T-helper 22 cell (primary cell): ENCODE measurements around the gene GMEB2.

ENCODE experiments used
- DNase-seq: peaks from one replicate; pipeline ENCODE4 v3.0.0-alpha.2; 2020; ENCODE audit warnings: low read depth

Gene GMEB2

DNA sequence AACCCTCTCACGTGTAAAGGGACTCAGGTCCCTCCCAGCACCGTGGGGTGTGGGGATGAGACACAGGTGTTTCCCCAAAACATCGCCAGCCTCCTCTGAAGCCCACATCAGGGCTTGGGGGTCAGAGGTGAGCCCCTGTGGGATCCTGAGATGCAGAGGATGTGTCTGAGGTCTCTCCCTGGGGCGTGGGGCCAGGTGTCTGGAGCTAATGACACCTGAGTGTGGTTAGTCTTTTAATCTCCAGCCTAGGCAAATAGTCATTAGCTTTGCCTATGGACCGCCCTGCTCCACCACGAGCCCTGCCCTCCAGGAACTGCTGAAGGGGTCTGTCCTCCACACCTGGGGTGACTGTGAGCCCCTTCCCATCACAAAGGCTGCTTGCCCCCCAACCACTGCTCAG, 81.1 kb downstream of the GMEB2 start:
- DNase-seq, result no peak

DNA sequence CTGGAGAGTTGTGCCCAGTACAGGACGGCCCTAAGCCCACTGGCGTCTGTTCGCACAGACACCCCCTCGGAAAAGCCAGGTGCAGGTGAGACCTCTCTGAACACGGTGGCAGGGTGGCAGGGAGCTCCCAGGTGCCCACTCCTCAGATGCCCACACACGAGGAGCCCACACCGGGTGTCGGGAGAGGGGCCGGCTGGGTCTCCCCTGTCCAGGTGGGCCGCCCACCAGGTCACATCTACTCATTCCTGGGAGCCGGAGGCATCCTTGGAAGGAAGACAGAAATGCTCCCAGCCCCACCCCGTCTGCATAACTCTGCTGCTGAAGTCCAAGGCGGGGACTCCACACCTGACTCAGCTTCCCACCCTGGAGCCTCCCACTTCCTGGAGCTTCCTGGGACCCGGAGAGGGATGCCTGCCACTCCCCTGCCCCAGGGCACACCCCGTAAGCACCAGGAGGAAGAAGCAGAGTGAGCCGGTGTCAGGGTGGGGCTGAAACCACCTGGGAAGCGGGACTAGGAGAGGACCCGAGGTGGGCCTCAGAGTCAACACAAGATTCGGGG, 81.9 kb downstream of the GMEB2 start:
- no peak for DNase-seq

DNA sequence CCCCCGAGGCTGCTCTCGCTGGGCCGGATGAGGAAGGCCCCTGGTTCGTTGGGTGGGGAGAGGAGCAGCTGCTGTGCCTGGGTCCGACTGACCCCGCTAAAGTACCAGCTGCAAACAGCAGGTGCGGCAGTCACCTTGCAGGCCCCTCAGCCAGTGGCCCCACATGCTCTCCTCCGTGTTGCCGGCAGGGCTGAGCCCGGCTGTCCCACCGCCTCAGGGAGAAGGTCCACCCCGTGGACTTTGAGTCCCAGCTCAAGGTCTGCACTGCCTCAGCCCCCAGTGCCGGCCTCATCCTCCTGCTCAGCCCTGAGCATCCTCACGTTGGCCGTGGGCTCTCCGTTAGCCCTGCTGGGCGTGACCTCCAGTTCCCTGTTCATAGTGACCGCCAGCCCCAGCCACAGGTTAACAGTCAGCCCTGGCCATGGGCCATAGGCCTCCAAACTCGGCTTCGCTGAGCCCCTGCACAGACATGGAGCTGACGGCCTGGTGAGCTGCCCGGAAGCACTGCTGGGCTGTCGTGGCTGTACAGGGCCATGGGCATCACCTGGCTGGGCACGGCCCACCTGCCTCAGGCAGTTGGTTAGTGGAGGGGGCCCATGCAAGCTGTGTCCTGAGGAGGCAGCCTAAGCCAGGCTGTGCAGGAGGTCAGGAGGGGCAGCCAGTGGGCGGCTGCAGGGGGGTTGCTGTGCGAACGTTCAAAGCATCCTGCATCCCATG, 82.5 kb downstream of the GMEB2 start:
- no peak for DNase-seq

DNA sequence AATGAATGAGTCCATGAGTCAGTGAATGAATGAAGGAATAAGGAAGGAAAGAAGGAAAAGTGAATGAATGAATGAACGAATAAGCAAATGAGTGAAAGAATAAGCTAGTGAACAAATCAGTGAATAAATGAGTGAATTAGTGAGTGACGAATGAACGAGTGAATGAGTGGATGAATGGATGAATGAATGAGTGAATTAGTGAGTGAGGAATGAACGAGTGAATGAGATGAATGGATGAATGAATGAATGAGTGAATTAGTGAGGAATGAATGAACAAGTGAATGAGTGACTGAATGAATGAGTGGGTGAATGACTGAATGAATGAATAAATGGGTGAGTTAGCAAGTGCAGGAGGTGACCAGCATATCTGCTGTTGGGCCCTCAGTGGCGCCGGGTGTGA, 83.2 kb downstream of the GMEB2 start:
- no peak for DNase-seq

DNA sequence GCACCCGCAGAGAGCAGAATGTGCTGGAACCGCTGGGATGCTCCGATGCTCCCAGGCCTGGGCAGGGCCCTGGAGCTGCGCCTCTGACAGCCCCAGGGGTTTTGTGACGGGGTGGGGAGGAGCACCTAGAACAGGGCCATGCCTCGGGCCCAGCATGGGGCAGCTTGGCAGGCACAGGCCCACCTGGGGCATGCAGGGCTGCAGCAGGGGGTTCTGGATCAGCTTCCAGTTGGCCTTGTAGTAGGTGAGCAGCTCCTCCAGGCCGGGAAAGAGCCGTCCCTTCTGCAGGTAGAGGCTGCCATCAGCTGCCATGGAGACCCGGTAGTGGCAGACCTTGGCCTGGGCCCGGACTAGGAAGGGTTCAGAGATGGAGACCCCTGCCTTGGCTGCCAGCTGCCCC, 83.8 kb downstream of the GMEB2 start:
- no peak for DNase-seq

DNA sequence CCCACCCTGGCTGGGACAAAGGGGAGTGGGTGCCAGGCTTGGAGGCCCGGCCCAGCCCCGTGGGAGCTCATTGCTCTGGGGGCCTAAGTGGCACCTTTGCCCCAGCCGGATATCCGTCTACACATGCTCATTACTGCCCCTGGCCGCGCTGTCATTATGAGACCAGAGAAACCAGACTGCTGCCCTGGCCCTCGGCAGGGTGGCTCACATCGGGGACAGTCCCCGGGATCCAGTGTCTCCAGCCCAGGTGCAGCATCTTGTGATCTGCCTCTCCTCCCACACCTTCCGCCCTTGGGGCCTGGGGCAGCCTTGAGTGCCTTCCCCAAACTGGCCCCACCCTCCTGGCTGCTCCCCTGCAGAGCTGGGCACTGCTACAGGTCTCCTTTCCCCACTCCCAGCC, 84.2 kb downstream of the GMEB2 start:
- DNase-seq, result no peak

DNA sequence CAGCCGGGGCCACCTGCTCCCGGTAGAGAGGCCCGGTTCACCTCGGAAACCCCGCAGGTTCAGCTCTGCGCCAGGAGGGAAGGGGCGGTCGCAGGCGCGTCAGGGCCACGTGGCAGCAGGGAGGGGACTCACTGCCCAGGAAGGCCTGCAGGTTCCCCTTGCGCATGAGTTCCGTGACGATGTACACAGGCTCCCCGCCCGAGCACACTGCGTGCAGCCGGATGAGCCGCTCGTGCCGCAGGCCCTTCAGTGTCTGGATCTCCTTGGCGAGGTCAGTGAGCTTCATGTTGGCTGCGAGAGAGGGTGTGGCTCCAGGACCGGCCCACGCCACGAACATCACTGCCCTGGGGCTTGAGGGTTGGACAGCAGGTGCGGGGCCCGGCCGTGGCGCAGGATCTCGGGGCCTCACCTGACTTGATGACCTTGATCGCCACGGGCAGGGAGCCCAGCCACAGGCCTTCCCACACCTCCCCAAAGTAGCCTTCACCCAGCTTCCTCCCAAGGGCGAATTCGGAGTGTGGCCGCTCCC, 84.8 kb downstream of the GMEB2 start:
- DNase-seq, result no peak

DNA sequence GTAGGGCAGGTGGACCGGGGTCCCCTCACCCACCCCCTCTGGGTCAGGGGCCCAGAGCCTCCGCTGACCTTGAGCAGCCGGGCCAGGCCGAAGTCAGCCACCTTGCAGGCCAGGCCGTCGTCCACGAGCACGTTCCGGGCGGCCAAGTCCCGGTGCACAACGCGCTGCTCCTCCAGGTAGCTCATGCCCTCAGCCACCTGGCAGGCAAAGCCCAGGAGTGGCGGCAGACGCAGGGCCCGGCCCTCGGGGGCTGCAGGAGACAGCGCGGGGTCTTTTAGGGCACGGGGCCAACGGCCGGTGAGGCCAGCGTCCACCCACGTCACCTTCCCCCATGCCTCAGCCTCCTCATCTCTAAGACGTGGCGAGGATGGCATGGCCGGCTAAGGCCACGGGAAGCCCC, 85.5 kb downstream of the GMEB2 start:
- DNase-seq, result no peak

DNA sequence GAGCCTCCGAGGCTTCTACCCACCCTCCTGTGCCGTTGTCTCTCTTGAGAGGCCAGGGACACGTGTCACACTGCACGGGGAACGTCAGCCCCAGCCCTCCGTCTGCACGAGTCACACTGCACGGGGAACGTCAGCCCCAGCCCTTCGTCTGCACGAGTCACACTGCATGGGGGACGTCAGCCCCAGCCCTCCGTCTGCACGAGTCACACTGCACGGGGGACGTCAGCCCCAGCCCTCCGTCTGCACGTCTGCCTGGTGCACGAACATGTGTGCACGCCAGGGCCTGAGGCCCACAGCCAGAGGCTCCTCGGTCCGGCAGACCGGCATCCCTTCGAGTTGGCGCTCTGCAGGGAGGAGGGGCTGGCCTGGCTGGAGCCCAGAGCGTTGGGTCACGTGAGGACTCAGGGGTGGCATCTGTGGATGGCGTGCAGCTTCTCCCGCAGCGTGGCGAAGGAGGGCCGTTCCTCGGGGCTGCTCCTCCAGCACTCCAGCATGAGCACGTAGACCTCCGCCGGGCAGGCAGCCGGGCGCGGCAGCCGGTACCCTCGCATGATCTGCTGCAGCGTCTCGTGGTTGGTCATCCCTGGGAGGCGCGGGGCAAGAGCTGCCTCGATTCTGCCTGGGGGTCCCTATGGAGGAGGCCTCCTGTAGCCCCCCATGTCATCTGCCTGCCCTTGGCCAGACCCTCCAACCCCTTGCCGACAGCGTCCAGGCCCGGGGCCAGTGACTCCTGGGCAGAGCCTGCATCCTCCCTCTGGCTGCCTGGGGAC, 86.3 kb downstream of the GMEB2 start:
- no peak for DNase-seq

DNA sequence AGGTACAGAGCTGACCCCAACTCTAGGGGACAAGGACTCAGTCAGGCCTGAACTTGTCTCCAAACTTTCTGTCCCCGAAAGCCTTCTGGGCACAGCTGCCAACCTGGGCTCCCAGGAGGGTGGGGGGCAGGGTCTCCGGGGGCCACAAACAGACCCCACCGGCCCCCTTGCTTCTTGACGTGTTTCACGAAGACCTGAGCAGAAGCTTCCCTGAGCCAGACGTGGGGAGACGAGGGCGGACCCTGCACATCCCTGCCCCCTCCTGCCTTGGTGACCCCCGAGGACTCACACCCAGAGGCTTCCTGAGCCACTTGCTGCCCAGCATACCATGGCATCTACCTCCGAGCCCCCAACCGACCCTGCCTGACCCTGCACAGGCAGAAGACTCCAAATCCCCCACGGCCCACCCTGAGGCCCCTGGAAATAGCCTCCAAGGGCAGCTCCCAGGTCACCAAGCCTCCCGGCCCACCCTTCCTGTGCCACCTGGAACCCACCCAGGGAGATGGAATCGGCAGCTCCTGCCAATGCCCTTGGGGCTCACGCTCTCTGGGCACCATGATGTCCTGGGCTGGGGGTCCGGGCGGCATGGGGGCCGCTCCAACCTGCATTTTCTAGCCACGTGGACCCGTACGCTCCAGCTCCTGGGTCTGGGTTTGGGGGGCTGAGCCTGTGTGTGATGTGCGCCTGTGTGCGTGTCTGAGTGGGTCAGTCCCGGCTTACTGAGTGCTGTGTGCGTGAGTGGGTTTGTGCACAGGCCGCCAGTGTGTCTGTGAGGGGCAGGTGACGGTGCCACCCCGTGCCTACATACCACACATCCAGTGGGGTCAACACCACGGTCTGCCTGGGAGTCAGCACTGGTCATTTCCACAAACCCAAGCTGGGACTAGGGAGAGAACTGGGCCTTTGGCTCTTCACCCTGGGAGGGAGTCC, 87.2 kb downstream of the GMEB2 start:
- no peak for DNase-seq

DNA sequence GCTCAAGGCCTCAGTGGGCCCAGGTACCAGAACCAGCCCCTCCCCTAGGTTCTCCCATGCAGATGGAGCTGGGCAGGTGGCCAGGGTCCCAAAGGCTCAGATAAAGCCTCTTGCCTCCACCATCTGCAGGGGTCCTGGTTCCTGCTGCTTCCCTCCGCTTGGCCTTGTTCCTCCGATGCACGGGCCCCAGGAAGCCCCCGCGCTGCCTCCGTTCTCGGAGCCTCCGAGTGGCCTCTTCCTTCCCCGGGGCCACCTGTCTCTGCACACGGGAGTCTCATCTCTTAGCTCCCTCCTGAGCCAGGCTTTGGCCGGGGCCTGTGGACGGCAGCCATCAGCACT, 87.8 kb downstream of the GMEB2 start:
- no peak for DNase-seq

DNA sequence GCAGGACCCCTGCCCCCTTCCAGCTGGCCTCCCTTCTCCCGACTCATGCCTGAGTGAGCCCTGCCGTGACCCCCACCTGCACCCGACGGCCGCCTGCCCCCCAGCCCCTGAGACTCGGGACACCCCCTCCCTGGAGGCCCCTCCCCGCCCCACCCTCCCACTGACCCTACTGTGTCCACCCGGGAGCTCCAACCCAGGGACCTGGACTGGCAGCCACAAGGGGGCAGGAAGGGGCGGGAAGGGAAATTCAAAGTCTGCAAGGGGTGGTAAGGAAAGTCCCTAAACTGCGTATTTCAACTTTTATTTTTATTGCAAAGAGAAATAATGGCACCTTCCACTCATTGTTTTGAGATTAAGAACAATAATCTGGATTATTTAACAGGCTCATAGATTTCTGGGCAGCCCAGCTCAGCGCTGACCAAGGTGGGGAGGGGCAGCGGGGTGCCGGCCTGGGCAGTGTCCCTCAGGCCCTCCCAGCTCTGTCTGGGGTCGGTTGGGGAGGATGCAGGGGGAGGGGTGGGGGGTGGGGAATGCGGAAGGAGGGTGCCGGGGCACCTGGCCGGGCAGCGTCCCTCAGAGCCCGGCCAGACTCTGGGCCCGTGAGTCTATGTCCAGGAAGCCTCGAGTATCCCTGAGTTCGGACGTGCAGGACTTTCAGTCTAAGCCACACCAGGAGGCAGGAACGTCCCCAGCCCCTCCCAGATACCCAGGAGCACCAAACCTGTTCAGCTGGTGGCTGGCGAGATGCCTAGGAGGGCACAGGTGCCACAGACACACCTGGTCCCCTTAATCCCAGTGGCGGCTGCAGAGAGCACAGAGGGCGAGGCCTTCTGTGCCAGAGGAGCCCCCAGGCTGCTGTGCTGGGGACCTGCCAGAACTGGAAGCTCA, 88.5 kb downstream of the GMEB2 start:
- peak; percentile 55 for DNase-seq
